Measurements from ENCODE around the gene PSMB5.
A peak's percentile ranks its signal among the peaks of the same experiment; 100 is the strongest.

The PSMB5 gene

GRCh38 chr14:23068789-23069412, 34.2 kb upstream of the PSMB5 start (continued):
- no peak for TF ChIP-seq ZSCAN18 (tag by site-specific recombination; IDR thresholded peaks at IDR 0.05)
- TF ChIP-seq ZXDB (tag by site-specific recombination; IDR thresholded peaks at IDR 0.05): peak; percentile 28; the same call in 1 of the 2 replicates
- TF ChIP-seq ZNF830 (tag by site-specific recombination; IDR thresholded peaks at IDR 0.05; ENCODE audit: low read depth): no peak
- peak; percentile 70 for TF ChIP-seq PRDM10 (tag by site-specific recombination; IDR thresholded peaks at IDR 0.05)
- no peak for TF ChIP-seq ZNF670 (tag by site-specific recombination; IDR thresholded peaks at IDR 0.05; ENCODE audit: low read depth)
- no peak for TF ChIP-seq MZF1 (tag by site-specific recombination; IDR thresholded peaks at IDR 0.05; ENCODE audit: borderline replicate concordance)
- TF ChIP-seq PBX3 (CRISPR knock-in tag; IDR thresholded peaks at IDR 0.05): no peak
- TF ChIP-seq ZFP37 (tag by site-specific recombination; IDR thresholded peaks at IDR 0.05): no peak
- no peak for TF ChIP-seq PRDM4 (tag by site-specific recombination; IDR thresholded peaks at IDR 0.05)
- no peak for TF ChIP-seq ZBTB49 (tag by site-specific recombination; IDR thresholded peaks at IDR 0.05; ENCODE audit: low read depth)
- TF ChIP-seq ZNF433 (tag by site-specific recombination; IDR thresholded peaks at IDR 0.05; ENCODE audit: low read depth): no peak
- TF ChIP-seq ZNF18 (tag by site-specific recombination; IDR thresholded peaks at IDR 0.05): no peak
- no peak for TF ChIP-seq ZNF146 (tag by site-specific recombination; IDR thresholded peaks at IDR 0.05)
- TF ChIP-seq PRDM1 (tag by site-specific recombination; IDR thresholded peaks at IDR 0.05): peak; percentile 90
- TF ChIP-seq TSHZ1 (tag by site-specific recombination; IDR thresholded peaks at IDR 0.05; ENCODE audit: borderline replicate concordance): no peak
- no peak for TF ChIP-seq KLF10 (tag by site-specific recombination; IDR thresholded peaks at IDR 0.05)
- TF ChIP-seq ZNF169 (tag by site-specific recombination; IDR thresholded peaks at IDR 0.05): no peak
- TF ChIP-seq ZNF223 (tag by site-specific recombination; IDR thresholded peaks at IDR 0.05): no peak
- no peak for TF ChIP-seq ZNF302 (tag by site-specific recombination; IDR thresholded peaks at IDR 0.05; ENCODE audit: low read depth)
- peak; percentile 34; the same call in 1 of the 2 replicates for TF ChIP-seq ZNF629 (tag by site-specific recombination; IDR thresholded peaks at IDR 0.05)
- TF ChIP-seq ZNF660 (tag by site-specific recombination; IDR thresholded peaks at IDR 0.05): peak; percentile 39; the same call in 1 of the 2 replicates
- peak; percentile 86 for TF ChIP-seq ZNF654 (tag by site-specific recombination; IDR thresholded peaks at IDR 0.05; ENCODE audit: low read depth)

All from HEK293 (cell line).